Measurements from ENCODE around the gene WSCD2.

WSCD2 gene

GRCh38 chr12:108125073-108125472 is 4.0 kb upstream of the WSCD2 start:
- H3K27ac ChIP-seq (ENCODE audit: insufficient read depth, low read length, poor library complexity, severe bottlenecking), result no peak overlapping the region
- peaks cover 3% of the 10 kb centered on the region for H3K4me1 ChIP-seq (ENCODE audit: control insufficient read depth, insufficient read depth, low read length, poor library complexity, severe bottlenecking)
- H3K9me3 ChIP-seq (ENCODE audit: control insufficient read depth, low read length), result no peaks in the 10 kb centered on the region
- no peaks in the 10 kb centered on the region for H3K36me3 ChIP-seq (ENCODE audit: control insufficient read depth, insufficient read depth, low read length)
- no peak for DNase-seq
- no peaks in the 10 kb centered on the region for H3K27me3 ChIP-seq (replicated peaks; ENCODE audit: control insufficient read depth, insufficient read depth, low read length, poor library complexity, severe bottlenecking)
- H3K4me3 ChIP-seq (ENCODE audit: insufficient read depth, low read depth, low read length, poor library complexity, severe bottlenecking), result no peak overlapping the region

GRCh38 chr12:108126212-108126611 is 2.9 kb upstream of the WSCD2 start:
- no peaks in the 10 kb centered on the region for H3K36me3 ChIP-seq (ENCODE audit: control insufficient read depth, insufficient read depth, low read length)
- H3K9me3 ChIP-seq (ENCODE audit: control insufficient read depth, low read length), result no peaks in the 10 kb centered on the region
- peaks cover 3% of the 10 kb centered on the region for H3K4me1 ChIP-seq (ENCODE audit: control insufficient read depth, insufficient read depth, low read length, poor library complexity, severe bottlenecking)
- H3K27ac ChIP-seq (ENCODE audit: insufficient read depth, low read length, poor library complexity, severe bottlenecking), result no peak overlapping the region
- H3K4me3 ChIP-seq (ENCODE audit: insufficient read depth, low read depth, low read length, poor library complexity, severe bottlenecking), result no peak overlapping the region
- no peak for DNase-seq
- H3K27me3 ChIP-seq (replicated peaks; ENCODE audit: control insufficient read depth, insufficient read depth, low read length, poor library complexity, severe bottlenecking), result no peaks in the 10 kb centered on the region

DNA sequence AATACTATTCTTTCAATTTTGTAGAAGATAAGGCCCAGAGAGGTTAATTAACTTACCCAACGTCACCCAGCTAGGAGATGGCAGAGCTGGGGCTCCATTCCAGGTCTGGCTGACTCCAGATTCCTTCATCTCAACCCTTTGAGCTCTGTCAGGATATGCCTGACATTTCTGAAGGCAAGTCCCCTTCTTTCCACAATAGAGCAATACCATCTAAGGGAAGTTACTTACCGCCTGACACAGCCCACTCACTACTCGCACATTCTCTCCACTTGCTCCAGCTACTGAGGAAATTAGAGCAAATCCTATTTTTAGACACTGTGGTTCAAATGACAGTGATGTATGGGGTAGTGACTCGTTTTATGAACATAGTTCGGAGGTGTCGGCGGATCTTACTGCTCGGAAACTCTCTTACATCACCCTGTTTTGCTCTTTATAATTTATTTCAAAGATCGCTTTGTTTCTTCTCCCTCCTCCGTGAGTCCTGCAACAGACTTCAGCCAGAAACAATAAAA is 2.0 kb upstream of the WSCD2 start:
- H3K36me3 ChIP-seq (ENCODE audit: control insufficient read depth, insufficient read depth, low read length), result no peaks in the 10 kb centered on the region
- no peak overlapping the region for H3K27ac ChIP-seq (ENCODE audit: insufficient read depth, low read length, poor library complexity, severe bottlenecking)
- no peak for DNase-seq
- no peak overlapping the region for H3K4me3 ChIP-seq (ENCODE audit: insufficient read depth, low read depth, low read length, poor library complexity, severe bottlenecking)
- H3K27me3 ChIP-seq (replicated peaks; ENCODE audit: control insufficient read depth, insufficient read depth, low read length, poor library complexity, severe bottlenecking), result no peaks in the 10 kb centered on the region
- H3K9me3 ChIP-seq (ENCODE audit: control insufficient read depth, low read length), result no peaks in the 10 kb centered on the region
- peaks cover 3% of the 10 kb centered on the region for H3K4me1 ChIP-seq (ENCODE audit: control insufficient read depth, insufficient read depth, low read length, poor library complexity, severe bottlenecking)

DNA sequence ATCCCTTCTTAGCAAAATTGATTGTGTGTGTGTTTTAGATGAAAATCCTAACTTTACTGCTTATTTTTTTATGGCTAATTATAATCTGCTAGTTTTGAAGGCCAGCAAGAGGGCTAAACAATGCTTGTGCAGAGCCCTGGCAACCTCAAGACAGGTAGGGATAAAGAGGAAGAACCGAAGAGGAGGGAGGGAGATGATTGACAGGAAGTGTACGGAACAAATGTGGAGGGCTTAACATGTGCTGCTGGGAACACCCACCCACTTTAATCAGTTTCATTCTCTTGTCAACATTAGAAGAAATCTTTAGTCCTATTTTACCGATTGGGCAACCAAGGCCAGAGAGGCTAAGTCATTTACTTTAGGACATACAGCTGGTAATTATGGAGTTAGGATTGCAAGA is 1.4 kb upstream of the WSCD2 start:
- Histone ChIP-seq H3K27ac (ENCODE audit: insufficient read depth, low read length, poor library complexity, severe bottlenecking) (no peak overlapping the region), H3K27me3 (replicated peaks; ENCODE audit: control insufficient read depth, insufficient read depth, low read length, poor library complexity, severe bottlenecking) (no peaks in the 10 kb centered on the region), H3K4me1 (ENCODE audit: control insufficient read depth, insufficient read depth, low read length, poor library complexity, severe bottlenecking) (peaks cover 3% of the 10 kb centered on the region), H3K9me3 (ENCODE audit: control insufficient read depth, low read length) (no peaks in the 10 kb centered on the region), H3K36me3 (ENCODE audit: control insufficient read depth, insufficient read depth, low read length) (no peaks in the 10 kb centered on the region), H3K4me3 (ENCODE audit: insufficient read depth, low read depth, low read length, poor library complexity, severe bottlenecking) (no peak overlapping the region)
- DNase-seq, result no peak

DNA sequence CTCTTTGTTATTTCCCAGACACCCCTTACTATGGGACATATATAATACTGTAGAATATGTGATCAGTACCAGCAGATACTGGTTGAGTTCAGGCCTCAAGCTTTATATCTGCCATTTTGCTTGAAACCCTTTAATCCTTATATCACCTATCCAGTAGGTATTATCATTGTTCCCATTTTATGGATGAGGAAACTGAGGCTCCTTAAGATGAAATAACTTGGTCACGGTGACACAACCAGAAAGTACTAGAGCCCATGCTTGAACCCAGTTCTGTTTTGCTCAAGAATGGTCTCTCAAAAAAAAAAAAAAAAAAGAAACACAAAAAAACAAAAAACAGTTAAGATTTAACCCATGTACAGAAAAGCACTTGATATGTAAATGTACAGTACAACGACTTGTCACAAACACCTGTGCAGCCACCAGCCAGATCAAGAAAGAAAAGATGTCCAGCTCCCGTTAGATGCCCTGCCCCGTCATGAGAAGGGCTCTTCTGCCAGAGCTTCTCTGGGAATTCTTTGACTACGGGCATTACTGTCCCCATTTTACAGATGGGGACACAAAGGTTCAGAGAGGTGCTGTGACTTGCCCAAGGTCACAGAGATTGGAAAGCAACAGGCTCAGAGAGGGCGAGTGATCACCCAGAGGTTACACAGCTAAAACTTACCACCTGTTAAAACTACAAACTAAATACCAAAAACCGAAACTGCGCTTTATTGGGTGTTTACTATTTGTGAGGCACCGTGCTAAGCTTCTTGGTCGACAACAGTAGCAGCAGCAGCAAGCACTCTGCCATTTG is 669 bp upstream of the WSCD2 start:
- Histone ChIP-seq H3K9me3 (ENCODE audit: control insufficient read depth, low read length) (no peaks in the 10 kb centered on the region), H3K4me1 (ENCODE audit: control insufficient read depth, insufficient read depth, low read length, poor library complexity, severe bottlenecking) (peaks cover 3% of the 10 kb centered on the region), H3K27ac (ENCODE audit: insufficient read depth, low read length, poor library complexity, severe bottlenecking) (no peak overlapping the region), H3K27me3 (replicated peaks; ENCODE audit: control insufficient read depth, insufficient read depth, low read length, poor library complexity, severe bottlenecking) (no peaks in the 10 kb centered on the region), H3K36me3 (ENCODE audit: control insufficient read depth, insufficient read depth, low read length) (no peaks in the 10 kb centered on the region), H3K4me3 (ENCODE audit: insufficient read depth, low read depth, low read length, poor library complexity, severe bottlenecking) (no peak overlapping the region)
- no peak for DNase-seq

- Histone ChIP-seq H3K27me3 (replicated peaks; ENCODE audit: control insufficient read depth, insufficient read depth, low read length, poor library complexity, severe bottlenecking) (no peaks in the 10 kb centered on the region), H3K4me3 (ENCODE audit: insufficient read depth, low read depth, low read length, poor library complexity, severe bottlenecking) (no peak overlapping the region), H3K36me3 (ENCODE audit: control insufficient read depth, insufficient read depth, low read length) (no peaks in the 10 kb centered on the region), H3K9me3 (ENCODE audit: control insufficient read depth, low read length) (no peaks in the 10 kb centered on the region), H3K27ac (ENCODE audit: insufficient read depth, low read length, poor library complexity, severe bottlenecking) (no peak overlapping the region), H3K4me1 (ENCODE audit: control insufficient read depth, insufficient read depth, low read length, poor library complexity, severe bottlenecking) (peaks cover 3% of the 10 kb centered on the region)
- DNase-seq, result no peak
Observed at GRCh38 chr12:108131035-108131434, 1.9 kb downstream of the WSCD2 start.

GRCh38 chr12:108131657-108132126 is 2.6 kb downstream of the WSCD2 start:
- no peak for DNase-seq
- Histone ChIP-seq H3K4me1 (ENCODE audit: control insufficient read depth, insufficient read depth, low read length, poor library complexity, severe bottlenecking) (peaks cover 3% of the 10 kb centered on the region), H3K27me3 (replicated peaks; ENCODE audit: control insufficient read depth, insufficient read depth, low read length, poor library complexity, severe bottlenecking) (no peaks in the 10 kb centered on the region)

GRCh38 chr12:108133482-108133881 is 4.4 kb downstream of the WSCD2 start:
- DNase-seq, result no peak
- H3K4me1 ChIP-seq (ENCODE audit: control insufficient read depth, insufficient read depth, low read length, poor library complexity, severe bottlenecking), result peaks cover 3% of the 10 kb centered on the region
- no peaks in the 10 kb centered on the region for H3K36me3 ChIP-seq (ENCODE audit: control insufficient read depth, insufficient read depth, low read length)
- H3K9me3 ChIP-seq (ENCODE audit: control insufficient read depth, low read length), result no peaks in the 10 kb centered on the region
- no peak overlapping the region for H3K4me3 ChIP-seq (ENCODE audit: insufficient read depth, low read depth, low read length, poor library complexity, severe bottlenecking)
- H3K27ac ChIP-seq (ENCODE audit: insufficient read depth, low read length, poor library complexity, severe bottlenecking), result no peak overlapping the region
- H3K27me3 ChIP-seq (replicated peaks; ENCODE audit: control insufficient read depth, insufficient read depth, low read length, poor library complexity, severe bottlenecking), result no peaks in the 10 kb centered on the region

More at GRCh38 chr12:108131657-108132126, 2.6 kb downstream of the WSCD2 start:
- Histone ChIP-seq H3K27ac (ENCODE audit: insufficient read depth, low read length, poor library complexity, severe bottlenecking) (no peak overlapping the region), H3K4me3 (ENCODE audit: insufficient read depth, low read depth, low read length, poor library complexity, severe bottlenecking) (no peak overlapping the region), H3K9me3 (ENCODE audit: control insufficient read depth, low read length) (no peaks in the 10 kb centered on the region), H3K36me3 (ENCODE audit: control insufficient read depth, insufficient read depth, low read length) (no peaks in the 10 kb centered on the region)

DNA sequence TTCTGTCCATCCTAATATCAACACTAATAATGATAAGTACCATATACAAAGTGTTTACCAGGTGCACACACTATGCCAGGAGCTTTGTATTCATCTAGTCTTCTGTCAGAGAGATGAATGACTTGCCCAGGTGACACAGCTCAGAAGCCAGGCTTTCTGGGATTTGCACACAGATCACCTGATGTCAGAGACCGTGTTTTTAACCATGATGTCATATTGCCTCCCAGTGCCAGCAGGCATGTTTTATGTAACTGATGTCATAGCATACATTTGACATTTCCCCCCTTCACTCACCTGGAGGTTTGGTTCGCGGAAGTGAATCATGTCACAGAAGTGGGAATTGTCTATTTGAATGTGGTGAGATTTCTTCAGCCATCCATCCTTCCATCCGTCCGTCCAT is 5.7 kb downstream of the WSCD2 start:
- H3K4me3 ChIP-seq (ENCODE audit: insufficient read depth, low read depth, low read length, poor library complexity, severe bottlenecking), result no peak overlapping the region
- H3K27me3 ChIP-seq (replicated peaks; ENCODE audit: control insufficient read depth, insufficient read depth, low read length, poor library complexity, severe bottlenecking), result no peaks in the 10 kb centered on the region
- H3K4me1 ChIP-seq (ENCODE audit: control insufficient read depth, insufficient read depth, low read length, poor library complexity, severe bottlenecking), result no peaks in the 10 kb centered on the region
- no peaks in the 10 kb centered on the region for H3K36me3 ChIP-seq (ENCODE audit: control insufficient read depth, insufficient read depth, low read length)
- no peak for DNase-seq
- no peak overlapping the region for H3K27ac ChIP-seq (ENCODE audit: insufficient read depth, low read length, poor library complexity, severe bottlenecking)
- no peaks in the 10 kb centered on the region for H3K9me3 ChIP-seq (ENCODE audit: control insufficient read depth, low read length)

DNA sequence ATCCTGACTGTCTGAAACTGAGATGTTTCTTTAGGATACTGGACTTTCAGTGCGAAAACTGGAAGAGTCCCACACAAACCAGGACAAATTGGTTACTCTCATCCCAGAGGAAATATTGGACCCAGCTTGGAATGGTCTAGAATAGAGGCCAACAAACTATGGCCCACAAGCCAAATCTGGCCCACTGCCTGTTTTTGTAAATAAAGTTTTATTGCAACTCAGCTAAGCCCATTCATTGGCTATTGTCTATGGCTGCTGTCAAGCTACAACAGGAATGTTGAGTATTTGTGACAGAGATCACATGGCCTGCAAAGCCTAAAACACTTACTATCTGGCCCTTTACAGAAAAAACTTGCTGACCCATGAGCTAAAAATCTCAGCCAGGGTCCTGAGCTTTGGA is 6.5 kb downstream of the WSCD2 start:
- H3K9me3 ChIP-seq (ENCODE audit: control insufficient read depth, low read length), result no peaks in the 10 kb centered on the region
- DNase-seq, result no peak
- H3K27ac ChIP-seq (ENCODE audit: insufficient read depth, low read length, poor library complexity, severe bottlenecking), result no peak overlapping the region
- H3K27me3 ChIP-seq (replicated peaks; ENCODE audit: control insufficient read depth, insufficient read depth, low read length, poor library complexity, severe bottlenecking), result no peaks in the 10 kb centered on the region
- no peak overlapping the region for H3K4me3 ChIP-seq (ENCODE audit: insufficient read depth, low read depth, low read length, poor library complexity, severe bottlenecking)
- H3K36me3 ChIP-seq (ENCODE audit: control insufficient read depth, insufficient read depth, low read length), result no peaks in the 10 kb centered on the region
- H3K4me1 ChIP-seq (ENCODE audit: control insufficient read depth, insufficient read depth, low read length, poor library complexity, severe bottlenecking), result no peaks in the 10 kb centered on the region

Measured in effector memory CD4-positive, alpha-beta T cell (primary cell).